Gastrocnemius medialis (tissue), 4 donors: ENCODE results near the gene TNNT3. TPM values are rescaled to one million over a fixed set of nuclear protein-coding genes. Genes with fewer than 3 reads are reported as not detected.
"Not testable (repeated sequence)": the region's sequence is repeated elsewhere in the genome, so short reads cannot be mapped to it uniquely, and the experiment has no call there.

Experiments used
- ATAC-seq, 2 donors: fragments of 150-250 bp; one replicate each; pipeline ENCODE4 v1.9.1; 2016
- DNase-seq, 2 donors: peaks; one replicate each; pipeline ENCODE4 v3.0.0-alpha.2; 2019
- H3K27ac ChIP-seq, 4 donors: fragments of 200-600 bp; sonication (generic); 1 replicate in 1 of 4; 2 replicates in 3 of 4; pipeline ENCODE4 v1.5.1; 2016 to 2018; ENCODE audit warnings: mild to moderate bottlenecking in 2 of 4, moderate library complexity in 1 of 4
- H3K27me3 ChIP-seq, 3 donors: fragments of 200-600 bp; sonication (generic) in 2 of 3; 1 replicate in 1 of 3; 2 replicates in 2 of 3; pipeline versions ENCODE4 v1.5.1 to v1.6.0; 2016 to 2019; ENCODE audit warnings: mild to moderate bottlenecking in 1 of 3, moderate library complexity in 1 of 3
- H3K36me3 ChIP-seq, 2 donors: fragments of 200-600 bp; sonication (generic) in 1 of 2; one replicate each; pipeline ENCODE4 v1.5.1; 2017 to 2018
- H3K4me1 ChIP-seq, 2 donors: fragments of 200-600 bp; sonication (generic) in 1 of 2; one replicate each; pipeline ENCODE4 v1.5.1; 2016 to 2017; ENCODE audit warnings: mild to moderate bottlenecking in 2 of 2
- H3K4me3 ChIP-seq, 4 donors: fragments of 200-600 bp; sonication (generic) in 3 of 4; 1 replicate in 1 of 4; 2 replicates in 3 of 4; pipeline ENCODE4 v1.5.1; 2016 to 2019; ENCODE audit warnings: mild to moderate bottlenecking in 2 of 4
- H3K9me3 ChIP-seq, 3 donors: fragments of 200-600 bp; sonication (generic) in 2 of 3; 1 replicate in 1 of 3; 2 replicates in 2 of 3; pipeline ENCODE4 v1.5.1; 2016 to 2019
- POLR2A ChIP-seq, 2 donors: fragments of 450-650 bp; IDR thresholded peaks; one replicate each; pipeline ENCODE4 v1.6.1; 2017; ENCODE audit warnings: antibody characterized with exemption in 2 of 2, mild to moderate bottlenecking in 2 of 2, moderate library complexity in 2 of 2
- in situ Hi-C, 4 donors: fragments of 200-750 bp; cut with MboI; loops; one replicate each; pipeline versions ENCODE4 v1.15.0 to v1.8.0; 2017; ENCODE audit warnings: low sequenced_read_pairs in 4 of 4
- intact Hi-C: fragments of 100-400 bp; cut with DNase I; formaldehyde crosslinking; loops from one replicate; pipeline ENCODE4 v1.15.1; 2023; ENCODE audit warnings: low total_unique reads
- total RNA-seq, 4 donors: library from RNA; depleted of rRNA; stranded (reverse); fragments of >200 nt; gene quantifications; one replicate each; pipeline versions ENCODE4 v1.1.0 to v1.2.3, GENCODE V29; 2016
- TF ChIP-seq, protein P1 (sequence below), 5 experiments: fragments of 450-650 bp in 3 of 5; fragments of 200-600 bp in 2 of 5; sonication (generic) in 2 of 5; IDR thresholded peaks in 4 of 5; conservative IDR thresholded peaks in 1 of 5; 1 replicate in 4 of 5; 2 replicates in 1 of 5; pipeline ENCODE4 v1.5.1; 2016 to 2019; ENCODE audit warnings: antibody characterized with exemption in 5 of 5, mild to moderate bottlenecking in 3 of 5, moderate library complexity in 3 of 5

Gene TNNT3
- total RNA-seq, 4 donors from 2014 or later, result 1,260 to 3,441 (median 1,835) TPM

DNA sequence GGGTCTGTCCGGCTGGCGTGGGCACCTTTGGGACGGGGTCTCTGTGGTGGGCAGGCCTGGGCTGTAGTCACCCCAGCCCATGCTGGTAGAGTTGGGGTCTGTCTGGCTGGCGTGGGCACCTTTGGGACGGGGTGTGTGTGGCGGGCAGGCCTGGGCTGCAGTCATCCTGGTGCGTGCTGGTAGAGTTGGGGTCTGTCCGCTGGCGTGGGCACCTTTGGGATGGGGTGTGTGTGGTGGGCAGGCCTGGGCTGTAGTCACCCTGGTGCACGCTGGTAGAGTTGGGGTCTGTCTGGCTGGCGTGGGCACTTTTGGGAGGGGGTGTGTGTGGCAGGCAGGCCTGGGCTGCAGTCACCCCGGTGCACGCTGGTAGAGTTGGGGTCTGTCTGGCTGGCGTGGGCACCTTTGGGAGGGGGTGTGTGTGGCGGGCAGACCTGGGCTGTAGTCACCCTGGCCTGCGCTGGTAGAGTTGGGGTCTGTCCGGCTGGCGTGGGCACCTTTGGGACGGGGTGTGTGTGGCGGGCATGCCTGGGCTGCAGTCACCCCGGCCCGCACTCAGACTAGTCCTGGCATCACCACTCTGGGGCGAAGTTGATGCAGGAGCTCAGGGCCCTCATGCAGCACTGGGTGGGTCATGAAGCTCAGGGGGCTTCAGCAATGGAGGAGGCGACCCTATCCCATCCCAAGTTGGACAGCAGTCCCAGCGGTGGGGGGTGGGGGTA lies 47.1 kb upstream of the TNNT3 start:
- Histone ChIP-seq H3K4me3 (peak overlapping the region in 1 of 4 donors; percentile 37), H3K27ac (peak overlapping the region; percentile 58 to 73 (median 66)), H3K27me3 (peaks cover 34 to 67% (median 63%) of the 10 kb centered on the region in 3 donors), H3K36me3 (no peaks in the 10 kb centered on the region), H3K4me1 (peaks cover 5 to 27% of the 10 kb centered on the region in 2 donors), H3K9me3 (no peaks in the 10 kb centered on the region)
- TF ChIP-seq POLR2A (IDR thresholded peaks at IDR 0.05), result no peak
- TF ChIP-seq, protein P1, sequence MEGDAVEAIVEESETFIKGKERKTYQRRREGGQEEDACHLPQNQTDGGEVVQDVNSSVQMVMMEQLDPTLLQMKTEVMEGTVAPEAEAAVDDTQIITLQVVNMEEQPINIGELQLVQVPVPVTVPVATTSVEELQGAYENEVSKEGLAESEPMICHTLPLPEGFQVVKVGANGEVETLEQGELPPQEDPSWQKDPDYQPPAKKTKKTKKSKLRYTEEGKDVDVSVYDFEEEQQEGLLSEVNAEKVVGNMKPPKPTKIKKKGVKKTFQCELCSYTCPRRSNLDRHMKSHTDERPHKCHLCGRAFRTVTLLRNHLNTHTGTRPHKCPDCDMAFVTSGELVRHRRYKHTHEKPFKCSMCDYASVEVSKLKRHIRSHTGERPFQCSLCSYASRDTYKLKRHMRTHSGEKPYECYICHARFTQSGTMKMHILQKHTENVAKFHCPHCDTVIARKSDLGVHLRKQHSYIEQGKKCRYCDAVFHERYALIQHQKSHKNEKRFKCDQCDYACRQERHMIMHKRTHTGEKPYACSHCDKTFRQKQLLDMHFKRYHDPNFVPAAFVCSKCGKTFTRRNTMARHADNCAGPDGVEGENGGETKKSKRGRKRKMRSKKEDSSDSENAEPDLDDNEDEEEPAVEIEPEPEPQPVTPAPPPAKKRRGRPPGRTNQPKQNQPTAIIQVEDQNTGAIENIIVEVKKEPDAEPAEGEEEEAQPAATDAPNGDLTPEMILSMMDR (IDR thresholded peaks at IDR 0.05 in 4 of 5, conservative IDR thresholded peaks at IDR 0.05 in 1 of 5), result no peak
- in situ Hi-C loops, result no loop called here
- intact Hi-C loops, result no loop called here
- DNase-seq (peak in 1 of 2 donors; percentile 10), ATAC-seq (no peak)

DNA sequence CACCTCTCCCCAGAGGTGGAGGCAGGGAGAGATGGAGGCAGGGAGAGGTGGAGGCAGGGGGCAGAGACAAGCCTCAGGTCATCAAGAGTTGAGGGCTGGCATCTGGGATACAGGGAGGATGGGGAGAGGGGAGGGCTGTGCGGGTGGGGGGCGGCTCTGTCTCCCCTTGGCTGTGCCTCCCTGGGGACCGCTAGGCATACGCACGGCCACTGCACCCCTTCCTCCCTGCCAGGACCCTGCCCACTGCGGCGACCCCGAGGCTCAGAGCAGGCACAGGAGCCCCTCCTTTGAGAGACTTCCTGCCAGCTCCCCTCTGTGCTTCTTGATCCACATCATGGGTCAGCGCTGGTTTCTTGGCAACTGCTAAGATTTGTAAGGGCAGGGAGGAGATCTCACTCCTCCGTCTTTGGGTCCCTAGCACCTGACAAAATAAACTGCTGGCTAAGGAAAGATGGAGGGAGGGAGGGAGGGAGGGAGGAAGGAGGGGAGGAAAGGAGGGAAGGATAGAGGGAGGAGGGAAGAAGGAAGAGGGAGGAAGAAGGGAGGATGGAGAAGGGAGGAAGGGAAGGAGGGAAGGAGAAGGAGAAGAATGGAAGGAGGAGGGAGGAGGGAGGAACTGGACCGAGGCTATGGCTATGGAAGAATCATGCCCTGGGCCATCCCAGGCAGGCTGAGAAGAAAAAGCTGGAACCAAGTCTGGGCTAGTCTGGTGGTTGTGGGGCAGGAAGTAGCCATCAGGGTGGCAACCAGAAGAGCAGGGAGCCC lies 46.3 kb upstream of the TNNT3 start:
- ATAC-seq, result peak in 1 of 2 donors; percentile 13
- H3K4me1 ChIP-seq, result peaks cover under 1 to 27% of the 10 kb centered on the region in 2 donors
- H3K27ac ChIP-seq, result peak overlapping the region; percentile 58 to 73 (median 66)
- peaks cover 34 to 62% (median 60%) of the 10 kb centered on the region in 3 donors for H3K27me3 ChIP-seq
- in situ Hi-C loops, result no loop called here
- peak overlapping the region in 1 of 4 donors; percentile 37 for H3K4me3 ChIP-seq
- TF ChIP-seq POLR2A (IDR thresholded peaks at IDR 0.05), result no peak
- TF ChIP-seq, protein P1 (IDR thresholded peaks at IDR 0.05 in 4 of 5, conservative IDR thresholded peaks at IDR 0.05 in 1 of 5), result no peak
- H3K9me3 ChIP-seq, result no peaks in the 10 kb centered on the region
- peak in 1 of 2 donors; percentile 20 for DNase-seq
- H3K36me3 ChIP-seq, result no peaks in the 10 kb centered on the region
- intact Hi-C loops, result no loop called here

DNA sequence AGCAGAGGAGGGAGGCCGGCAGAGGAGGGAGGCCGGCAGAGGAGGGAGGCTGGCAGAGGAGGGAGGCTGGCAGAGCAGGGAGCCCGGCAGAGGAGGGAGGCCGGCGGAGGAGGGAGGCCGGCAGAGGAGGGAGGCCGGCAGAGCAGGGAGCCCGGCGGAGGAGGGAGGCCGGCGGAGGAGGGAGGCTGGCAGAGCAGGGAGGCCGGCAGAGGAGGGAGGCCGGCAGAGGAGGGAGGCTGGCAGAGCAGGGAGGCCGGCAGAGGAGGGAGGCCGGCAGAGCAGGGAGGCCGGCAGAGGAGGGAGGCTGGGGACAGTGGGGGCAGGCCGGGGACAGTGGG lies 45.7 kb upstream of the TNNT3 start:
- peaks cover 32 to 56% (median 55%) of the 10 kb centered on the region in 3 donors for H3K27me3 ChIP-seq
- H3K9me3 ChIP-seq, H3K36me3 ChIP-seq, intact Hi-C loops, ATAC-seq, in situ Hi-C loops: not testable (repeated sequence)
- H3K4me3 ChIP-seq, result peak overlapping the region in 1 of 4 donors; percentile 37
- DNase-seq, result peak in 1 of 2 donors; percentile 2
- peaks cover 0 to 23% of the 10 kb centered on the region in 2 donors for H3K4me1 ChIP-seq
- H3K27ac ChIP-seq, result peak overlapping the region; percentile 58 to 73 (median 66)

DNA sequence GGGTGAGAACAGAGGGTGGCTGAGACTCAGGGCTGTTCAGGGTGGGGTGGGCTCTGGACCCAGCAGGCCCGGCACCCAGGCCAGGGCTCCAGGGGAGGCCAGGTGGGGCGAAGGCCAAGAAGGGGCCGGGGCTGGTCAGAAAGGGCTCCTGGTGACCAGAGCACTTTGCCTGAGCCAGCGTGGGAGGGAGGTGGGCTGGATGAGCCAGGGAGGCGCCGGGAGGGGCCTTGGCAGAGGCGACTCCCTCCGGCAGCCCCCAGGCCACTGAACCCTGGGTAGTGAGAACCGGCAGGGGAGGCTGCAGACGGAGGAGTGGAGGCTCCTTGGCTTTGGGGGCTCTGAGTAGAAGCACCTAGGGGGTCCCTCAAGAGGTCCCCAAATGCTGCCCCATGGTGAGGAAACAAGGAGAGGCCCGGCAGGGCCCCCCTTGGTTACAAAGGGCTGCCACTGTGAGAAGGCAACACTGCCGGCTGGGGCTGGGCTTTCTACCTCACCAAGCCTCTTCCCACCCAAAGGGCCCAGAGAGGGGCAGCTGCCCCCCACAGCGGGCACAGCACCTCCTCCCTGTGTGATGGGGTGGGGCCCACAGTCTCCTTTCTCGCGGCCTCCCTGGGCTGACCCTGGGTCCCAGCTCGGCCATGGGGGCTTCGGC lies 44.9 kb upstream of the TNNT3 start:
- not testable (repeated sequence) for DNase-seq, ATAC-seq

DNA sequence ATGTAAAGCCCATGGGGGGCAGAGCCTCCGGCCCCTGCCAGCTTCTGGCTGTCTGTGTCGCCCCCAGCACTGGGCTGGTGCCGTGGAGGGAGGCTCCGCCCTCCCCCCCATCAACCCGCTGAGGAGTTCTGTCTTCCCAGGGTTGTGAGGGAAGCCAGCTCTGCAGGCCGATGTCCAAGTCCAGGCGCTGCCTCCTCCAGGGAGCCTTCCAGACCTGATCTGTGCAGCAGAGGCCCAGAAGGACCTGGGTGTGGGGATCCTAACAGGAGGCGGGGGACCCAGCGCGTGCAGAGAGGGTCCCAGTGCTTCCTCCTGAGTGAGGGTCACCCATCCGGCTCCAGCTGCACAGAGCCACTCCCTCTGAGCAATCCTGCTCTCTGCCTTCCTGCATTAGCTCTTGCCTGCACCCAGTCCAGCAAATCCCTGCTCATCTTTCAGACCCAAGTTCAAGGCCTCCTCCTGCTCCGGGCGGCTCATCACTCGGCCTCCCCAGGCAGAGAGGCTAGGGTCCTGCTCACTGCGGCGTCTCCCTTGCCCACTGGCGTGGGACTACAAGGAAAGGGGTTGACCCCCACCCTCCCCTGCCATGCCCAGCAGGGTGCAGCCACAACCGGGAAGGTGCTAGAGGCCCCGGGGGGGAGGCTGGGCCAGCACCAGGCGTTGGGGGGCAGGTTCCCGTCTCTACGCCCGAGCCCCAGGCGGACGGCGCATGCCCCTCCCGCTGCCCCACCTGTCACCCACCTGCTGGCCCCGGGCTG lies 44.2 kb upstream of the TNNT3 start:
- ATAC-seq, result no peak
- intact Hi-C loops, result no loop called here
- in situ Hi-C loops, result loop anchor here in 1 of 4 donors (25.0 kb wide), 1 partner anchor 287 kb away; the partner anchor contains the start of genes INS and TH
- DNase-seq, result peak in 1 of 2 donors; percentile 18
- no peaks in the 10 kb centered on the region for H3K9me3 ChIP-seq
- peak overlapping the region; percentile 84 to 89 (median 88) for H3K27ac ChIP-seq
- H3K4me1 ChIP-seq, result peaks cover 6 to 23% of the 10 kb centered on the region in 2 donors
- TF ChIP-seq, protein P1 (IDR thresholded peaks at IDR 0.05 in 4 of 5, conservative IDR thresholded peaks at IDR 0.05 in 1 of 5), result no peak
- TF ChIP-seq POLR2A (IDR thresholded peaks at IDR 0.05), result no peak
- peaks cover 20 to 42% (median 40%) of the 10 kb centered on the region in 3 donors for H3K27me3 ChIP-seq
- no peaks in the 10 kb centered on the region for H3K36me3 ChIP-seq
- H3K4me3 ChIP-seq, result peak overlapping the region in 1 of 4 donors; percentile 5

More for the DNA sequence above, 44.9 kb upstream of the TNNT3 start:
- peak overlapping the region; percentile 84 to 89 (median 88) for H3K27ac ChIP-seq
- H3K4me1 ChIP-seq, result peaks cover 0 to 19% of the 10 kb centered on the region in 2 donors
- H3K4me3 ChIP-seq, H3K36me3 ChIP-seq, intact Hi-C loops, H3K9me3 ChIP-seq: not testable (repeated sequence)
- in situ Hi-C loops, result loop anchor here in 1 of 4 donors (25.0 kb wide), 1 partner anchor 288 kb away; the partner anchor contains the start of genes INS and TH
- H3K27me3 ChIP-seq, result peaks cover 26 to 49% (median 47%) of the 10 kb centered on the region in 3 donors

DNA sequence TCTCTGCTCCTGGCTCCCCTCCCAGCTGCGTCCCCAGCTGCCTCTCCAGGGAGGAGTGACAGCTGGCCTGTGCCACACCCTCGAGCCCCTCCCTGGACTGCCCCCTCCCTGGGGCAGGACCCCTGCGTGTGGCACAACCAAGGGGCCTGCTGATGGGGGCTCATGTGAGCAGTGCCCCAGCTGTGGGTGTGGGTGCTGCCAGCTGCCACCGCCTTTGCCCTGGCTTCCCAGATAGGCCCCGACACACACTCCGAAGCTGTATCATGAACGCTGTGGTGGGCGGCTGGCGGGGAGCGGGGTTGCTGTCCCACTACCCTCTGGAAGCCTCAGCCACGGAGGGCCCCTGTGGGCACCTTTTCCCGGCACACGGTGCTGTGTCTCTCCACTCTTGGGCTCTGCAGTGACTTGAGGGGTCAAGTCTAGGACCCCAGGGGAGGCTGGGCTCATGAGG lies 43.6 kb upstream of the TNNT3 start:
- H3K27me3 ChIP-seq, result peaks cover 18 to 36% (median 34%) of the 10 kb centered on the region in 3 donors
- peak overlapping the region in 2 of 4 donors; percentile 27 for H3K4me3 ChIP-seq
- H3K9me3 ChIP-seq, intact Hi-C loops, ATAC-seq, H3K36me3 ChIP-seq, DNase-seq: not testable (repeated sequence)
- in situ Hi-C loops, result loop anchor here in 1 of 4 donors (25.0 kb wide), 1 partner anchor 286 kb away; the partner anchor contains the start of genes INS and TH
- H3K4me1 ChIP-seq, result peaks cover 11 to 29% of the 10 kb centered on the region in 2 donors
- peak overlapping the region; percentile 84 to 89 (median 88) for H3K27ac ChIP-seq
